IMR-90 (cell line): ENCODE results near the gene URI1. TPM values are rescaled to one million over a fixed set of nuclear protein-coding genes. Genes with fewer than 3 reads are reported as not detected.

ENCODE experiments used
- ATAC-seq: fragments of 200-7000 bp; cut with Tn5 transposase; 2 replicates; pipeline ENCODE4 v1.9.1; 2020; ENCODE audit warnings: low read depth, mild to moderate bottlenecking, moderate library complexity
- BruUV-seq: library from RNA; stranded (reverse); fragments of 400-500 nt; replicated peaks from 2 replicates; lab custom pipeline; 2021; lab: Mats Ljungman, UMichigan
- CTCF ChIA-PET: fragments of 300-600 bp; formaldehyde crosslinking; extraction: SDS; loops from one replicate; lab custom pipeline; 2021; ENCODE audit warnings: antibody characterized with exemption; lab: Yijun Ruan, JAX
- POLR2A ChIA-PET: fragments of 300-600 bp; sonication (Branson Sonifier 250); formaldehyde crosslinking; loops from one replicate; lab custom pipeline; 2022; ENCODE audit warnings: antibody characterized with exemption; ENCODE audit not compliant: unreplicated experiment; lab: Charles Lee
- DNase-seq: peaks from one replicate; pipeline ENCODE4 v3.0.0; 2013
- H2AFZ ChIP-seq: replicated peaks from 2 replicates; pipeline ENCODE3; 2013; ENCODE audit warnings: low read length, mild to moderate bottlenecking; ENCODE audit not compliant: poor library complexity
- H2AK5ac ChIP-seq: 2 replicates; pipeline ENCODE4 v1.6.1; 2013; ENCODE audit warnings: low read depth, low read length, inconsistent platforms
- H2AK9ac ChIP-seq: replicated peaks from 2 replicates; pipeline ENCODE3; 2013; ENCODE audit warnings: mild to moderate bottlenecking, low read depth, low read length, moderate library complexity; ENCODE audit not compliant: poor library complexity
- H2BK120ac ChIP-seq: 2 replicates; pipeline ENCODE4 v1.6.1; 2013; ENCODE audit warnings: low read depth, low read length, inconsistent platforms
- H2BK15ac ChIP-seq: 3 replicates; pipeline ENCODE4 v1.6.1; 2013; ENCODE audit warnings: low read depth, low read length, inconsistent platforms
- H2BK20ac ChIP-seq: 2 replicates; pipeline ENCODE4 v1.6.1; 2013; ENCODE audit warnings: low read depth, mild to moderate bottlenecking, inconsistent platforms, low read length, moderate library complexity
- H2BK5ac ChIP-seq: 2 replicates; pipeline ENCODE4 v1.6.1; 2013; ENCODE audit warnings: mild to moderate bottlenecking, low read depth, low read length, inconsistent platforms; ENCODE audit not compliant: poor library complexity, severe bottlenecking
- H3K14ac ChIP-seq: replicated peaks from 2 replicates; pipeline ENCODE4 v1.6.1; 2013; ENCODE audit warnings: low read depth, low read length, inconsistent platforms
- H3K18ac ChIP-seq: 2 replicates; pipeline ENCODE4 v1.6.1; 2013; ENCODE audit warnings: low read depth, low read length, control low read depth
- H3K23ac ChIP-seq: 2 replicates; pipeline ENCODE4 v1.6.1; 2013; ENCODE audit warnings: low read depth, low read length, inconsistent platforms
- H3K27ac ChIP-seq: 2 replicates; pipeline ENCODE4 v1.5.1; 2013; ENCODE audit warnings: mild to moderate bottlenecking, control low read depth, low read length; ENCODE audit not compliant: insufficient read depth
- H3K27me3 ChIP-seq: 2 replicates; pipeline ENCODE4 v1.6.1; 2013; ENCODE audit warnings: low read length; ENCODE audit not compliant: control insufficient read depth, insufficient read depth
- H3K36me3 ChIP-seq: 2 replicates; pipeline ENCODE4 v1.6.1; 2013; ENCODE audit warnings: low read length, mixed read lengths; ENCODE audit not compliant: control insufficient read depth, insufficient read depth
- H3K4ac ChIP-seq: 2 replicates; pipeline ENCODE4 v1.6.1; 2013; ENCODE audit warnings: low read depth, low read length, inconsistent platforms
- H3K4me1 ChIP-seq: 2 replicates; pipeline ENCODE4 v1.6.1; 2013; ENCODE audit warnings: low read length, mixed read lengths; ENCODE audit not compliant: control insufficient read depth, insufficient read depth
- H3K4me2 ChIP-seq: 2 replicates; pipeline ENCODE4 v1.6.1; 2013; ENCODE audit warnings: low read depth, mild to moderate bottlenecking, control low read depth, low read length, moderate library complexity
- H3K4me3 ChIP-seq: 2 replicates; pipeline ENCODE4 v1.5.1; 2013; ENCODE audit warnings: low read depth, mild to moderate bottlenecking, control low read depth, low read length, moderate library complexity; ENCODE audit not compliant: insufficient read depth
- H3K56ac ChIP-seq: 2 replicates; pipeline ENCODE4 v1.6.1; 2013; ENCODE audit warnings: low read length, inconsistent platforms; ENCODE audit not compliant: insufficient read depth; ENCODE audit errors: extremely low read depth
- H3K79me1 ChIP-seq, 2 experiments: 2 replicates each; pipeline ENCODE4 v1.6.1; 2013; ENCODE audit warnings: low read length in 2 of 2, inconsistent platforms in 1 of 2, low read depth in 1 of 2
- H3K9ac ChIP-seq: 2 replicates; pipeline ENCODE4 v1.6.1; 2013; ENCODE audit warnings: low read depth, low read length, control low read depth
- H3K9me1 ChIP-seq: 2 replicates; pipeline ENCODE4 v1.6.1; 2013; ENCODE audit warnings: low read length, inconsistent platforms; ENCODE audit not compliant: insufficient read depth
- H3K9me3 ChIP-seq: 2 replicates; pipeline ENCODE4 v1.6.1; 2013; ENCODE audit warnings: low read length; ENCODE audit not compliant: control insufficient read depth, insufficient read depth
- H4K20me1 ChIP-seq: 2 replicates; pipeline ENCODE4 v1.6.1; 2013; ENCODE audit warnings: low read length, inconsistent platforms; ENCODE audit not compliant: insufficient read depth
- H4K5ac ChIP-seq: 2 replicates; pipeline ENCODE4 v1.6.1; 2013; ENCODE audit warnings: mild to moderate bottlenecking, low read depth, low read length, control low read depth
- H4K8ac ChIP-seq, 2 experiments: 2 replicates each; pipeline ENCODE4 v1.6.1; 2013; ENCODE audit warnings: low read depth in 2 of 2, low read length in 2 of 2, control low read depth in 1 of 2, inconsistent platforms in 1 of 2
- H4K91ac ChIP-seq: 2 replicates; pipeline ENCODE4 v1.6.1; 2013; ENCODE audit warnings: low read depth, low read length, inconsistent platforms; ENCODE audit not compliant: insufficient read depth
- BHLHE40 ChIP-seq: fragments of 150-350 bp; IDR thresholded peaks from 2 replicates; pipeline ENCODE4 v1.6.1; 2016; ENCODE audit warnings: mild to moderate bottlenecking, low read depth, low read length
- ELK1 ChIP-seq: fragments of 150-350 bp; IDR thresholded peaks from 2 replicates; pipeline ENCODE4 v1.6.1; 2016; ENCODE audit warnings: low read depth, mild to moderate bottlenecking, low read length, moderate library complexity, borderline replicate concordance
- MAZ ChIP-seq: IDR thresholded peaks from 2 replicates; pipeline ENCODE4 v1.6.1; 2012; ENCODE audit warnings: low read depth, mild to moderate bottlenecking, low read length, improper control_type of control experiment, moderate library complexity, borderline replicate concordance
- RFX5 ChIP-seq: IDR thresholded peaks from 2 replicates; pipeline ENCODE4 v1.8.0; 2012; ENCODE audit warnings: low read depth, mild to moderate bottlenecking, low read length, moderate library complexity
- WGBS, 2 experiments: methylation state at CpG; one replicate each; pipeline versions ENCODE4 v1.1.5 to v1.1.7; 2013; ENCODE audit warnings: missing lambda C conversion rate in 2 of 2; ENCODE audit not compliant: insufficient read length in 1 of 2; ENCODE audit errors: extremely low coverage in 2 of 2; 5-methylcytosine and 5-hydroxymethylcytosine counted together
- dilution Hi-C: fragments of 300-500 bp; cut with HindIII; formaldehyde crosslinking; loops from one replicate; pipeline ENCODE4 v1.14.3; 2018; ENCODE audit warnings: low sequenced_read_pairs; ENCODE audit not compliant: unreplicated experiment
- in situ Hi-C: fragments of 300-500 bp; cut with MboI; formaldehyde crosslinking; loops from 3 replicates; pipeline ENCODE4 v1.14.3; 2019; ENCODE audit warnings: low sequenced_read_pairs, inconsistent platforms, mixed read lengths
- intact Hi-C: fragments of 100-400 bp; cut with micrococcal nuclease; formaldehyde crosslinking; loops from 2 replicates; pipeline ENCODE4 v1.10.0; 2022
- polyA plus RNA-seq, 3 experiments: library from polyadenylated mRNA; depleted of rRNA; stranded (reverse); fragments of >200 nt; gene quantifications; 2 replicates each; pipeline ENCODE4 v1.2.3, GENCODE V29; 2012; ENCODE audit warnings: low replicate concordance in 1 of 3
- total RNA-seq: library from RNA; depleted of rRNA; stranded (reverse); fragments of >200 nt; gene quantifications from 2 replicates; pipeline ENCODE4 v1.2.3, GENCODE V29; 2012

URI1 gene
- total and polyA plus RNA-seq, 2 of the 4 experiments (the other 2 are of a cell fraction) = 43.2 to 45.3 TPM

- 50% methylated on average over 2 of the region's 13 CpGs; no CpG with 5 or more reads in 1 of the 2 experiments for WGBS, 2 experiments
- Histone ChIP-seq H4K8ac (no peak overlapping the region), H2AK9ac (no peak overlapping the region), H3K4ac (no peak overlapping the region), H3K4me1 (no peaks in the 10 kb centered on the region; the same call in 1 of the 2 replicates), H2BK20ac (no peak overlapping the region), H3K18ac (no peak overlapping the region), H2BK120ac (no peak overlapping the region), H3K36me3 (no peaks in the 10 kb centered on the region), H3K9me1 (no peaks in the 10 kb centered on the region; the same call in 1 of the 2 replicates), H3K9me3 (no peaks in the 10 kb centered on the region), H4K91ac (no peak overlapping the region), H3K14ac (no peak overlapping the region), H2AFZ (no peak overlapping the region), H3K27ac (no peak overlapping the region), H2BK15ac (no peak overlapping the region), H3K79me1 (no peaks in the 10 kb centered on the region), H3K9ac (no peak overlapping the region), H3K23ac (no peak overlapping the region), H4K5ac (no peak overlapping the region), H2BK5ac (no peak overlapping the region), H2AK5ac (no peak overlapping the region), H3K56ac (no peak overlapping the region), H3K4me2 (no peak overlapping the region), H3K27me3 (no peaks in the 10 kb centered on the region), H4K20me1 (no peaks in the 10 kb centered on the region), H3K4me3 (no peak overlapping the region)
- peak; percentile 16; the same call in 1 of the 2 replicates for ATAC-seq
- dilution Hi-C loops (no loop called here), intact Hi-C loops (no loop called here), in situ Hi-C loops (no loop called here)
- TF ChIP-seq BHLHE40 = no peak
- no peak for TF ChIP-seq ELK1
- no peak for TF ChIP-seq MAZ
- TF ChIP-seq RFX5 = no peak
- no TSS peak for BruUV-seq
- POLR2A ChIA-PET = no interaction called here
- CTCF ChIA-PET = no interaction called here
- DNase-seq = no peak
Observed at GRCh38 chr19:30049846-30050667, 108.0 kb downstream of the URI1 start.
